Measurements from ENCODE around the gene NKX3-2. TPM values are rescaled to one million over a fixed set of nuclear protein-coding genes. Genes with fewer than 3 reads are reported as not detected.

Gene NKX3-2
- total and polyA plus RNA-seq, 3 experiments from 2014 or later: not detected

- ChIA-PET POLR2A (no interaction called here), CTCF (interaction anchor here (1.0 to 2.4 kb wide), 2 partner anchors 9 to 11 kb away, joined by 4 to 7 read pairs; no protein-coding TSS in a partner anchor)
- Histone ChIP-seq H3K4me1 (ENCODE audit: insufficient read depth, low read length) (peaks cover 20% of the 10 kb centered on the region), H3K36me3 (ENCODE audit: insufficient read depth, low read length) (no peaks in the 10 kb centered on the region), H3K4me3 (ENCODE audit: low read length) (peak overlapping the region; percentile 23), H3K9me3 (ENCODE audit: low read length) (no peaks in the 10 kb centered on the region), H3K27ac (ENCODE audit: low read depth, low read length) (no peak overlapping the region), H3K27me3 (ENCODE audit: insufficient read depth, low read length, poor library complexity, severe bottlenecking) (peaks cover 94% of the 10 kb centered on the region)
- Mint-ChIP-seq H3K9me3 (peaks cover 13 to 45% (median 31%) of the 10 kb centered on the region in 5 donors), H3K27me3 (peaks cover 85 to 87% of the 10 kb centered on the region in 2 donors), H3K4me3 (peak overlapping the region in 6 of 7 donors; percentile 9 to 52 (median 33)), H3K27ac (peak overlapping the region in 2 of 8 donors; percentile 42 to 82), H3K4me1 (peaks cover 26 to 48% (median 29%) of the 10 kb centered on the region in 3 donors), H3K36me3 (no peaks in the 10 kb centered on the region)
- peak in 1 of 5 donors; percentile 19 for DNase-seq
These were observed 4.5 kb downstream of the NKX3-2 start for GRCh38 chr4:13539619-13540445.

- peaks cover 17% of the 10 kb centered on the region for H3K4me1 ChIP-seq (ENCODE audit: insufficient read depth, low read length)
- peaks cover 98% of the 10 kb centered on the region for H3K27me3 ChIP-seq (ENCODE audit: insufficient read depth, low read length, poor library complexity, severe bottlenecking)
- peak overlapping the region in 4 of 7 donors; percentile 42 to 67 (median 54) for H3K4me3 Mint-ChIP-seq
- ChIA-PET POLR2A (no interaction called here), CTCF (no interaction called here)
- peaks cover 26 to 45% (median 28%) of the 10 kb centered on the region in 3 donors for H3K4me1 Mint-ChIP-seq
- H3K9me3 ChIP-seq (ENCODE audit: low read length): no peaks in the 10 kb centered on the region
- H3K9me3 Mint-ChIP-seq: peaks cover 13 to 47% (median 32%) of the 10 kb centered on the region in 5 donors
- no peak overlapping the region for H3K4me3 ChIP-seq (ENCODE audit: low read length)
- peak overlapping the region in 2 of 8 donors; percentile 42 to 82 for H3K27ac Mint-ChIP-seq
- H3K27me3 Mint-ChIP-seq: peaks cover 88 to 91% of the 10 kb centered on the region in 2 donors
- no peak overlapping the region for H3K27ac ChIP-seq (ENCODE audit: low read depth, low read length)
- peak in 1 of 5 donors; percentile 21 for DNase-seq
- no peaks in the 10 kb centered on the region for H3K36me3 ChIP-seq (ENCODE audit: insufficient read depth, low read length)
- no peaks in the 10 kb centered on the region for H3K36me3 Mint-ChIP-seq
These were observed 5.2 kb downstream of the NKX3-2 start for GRCh38 chr4:13539047-13539618.

- Histone ChIP-seq H3K36me3 (ENCODE audit: insufficient read depth, low read length) (no peaks in the 10 kb centered on the region), H3K4me3 (ENCODE audit: low read length) (no peak overlapping the region), H3K4me1 (ENCODE audit: insufficient read depth, low read length) (peaks cover 17% of the 10 kb centered on the region), H3K9me3 (ENCODE audit: low read length) (no peaks in the 10 kb centered on the region), H3K27ac (ENCODE audit: low read depth, low read length) (no peak overlapping the region), H3K27me3 (ENCODE audit: insufficient read depth, low read length, poor library complexity, severe bottlenecking) (peaks cover 100% of the 10 kb centered on the region)
- no peak for DNase-seq
- Mint-ChIP-seq H3K4me3 (peak overlapping the region in 6 of 7 donors; percentile 6 to 67 (median 44)), H3K9me3 (peaks cover 13 to 49% (median 34%) of the 10 kb centered on the region in 5 donors), H3K4me1 (peaks cover 24 to 42% (median 28%) of the 10 kb centered on the region in 3 donors), H3K27me3 (peaks cover 93 to 94% of the 10 kb centered on the region in 2 donors), H3K36me3 (no peaks in the 10 kb centered on the region), H3K27ac (peak overlapping the region in 2 of 8 donors; percentile 52 to 82)
- POLR2A ChIA-PET: no interaction called here
- CTCF ChIA-PET: no interaction called here
These were observed 5.8 kb downstream of the NKX3-2 start for GRCh38 chr4:13538427-13538973.

DNA sequence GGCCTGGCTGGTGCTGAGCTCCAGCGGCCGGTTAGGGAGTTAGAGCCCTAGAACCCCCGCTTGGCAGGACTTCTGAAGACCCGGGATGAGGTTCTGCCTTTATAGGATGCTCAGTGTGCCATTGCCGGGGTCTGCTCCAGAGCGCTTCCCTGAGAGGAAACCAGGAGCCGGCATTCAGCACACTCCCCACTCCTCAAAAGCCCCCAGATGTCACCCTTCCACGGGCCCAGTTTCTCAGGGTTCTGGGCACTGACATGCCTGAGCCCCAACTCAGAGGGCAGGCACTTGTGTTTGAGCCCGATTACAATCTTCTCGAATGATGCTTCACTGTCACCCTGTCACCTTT lies 6.5 kb downstream of the NKX3-2 start:
- Mint-ChIP-seq H3K27me3 (peaks cover 92 to 93% of the 10 kb centered on the region in 2 donors), H3K27ac (peak overlapping the region in 1 of 8 donors; percentile 82), H3K36me3 (no peaks in the 10 kb centered on the region), H3K4me3 (peak overlapping the region in 1 of 7 donors; percentile 34), H3K9me3 (peaks cover 13 to 49% (median 34%) of the 10 kb centered on the region in 5 donors), H3K4me1 (peaks cover 21 to 37% (median 28%) of the 10 kb centered on the region in 3 donors)
- Histone ChIP-seq H3K4me1 (ENCODE audit: insufficient read depth, low read length) (peaks cover 17% of the 10 kb centered on the region), H3K9me3 (ENCODE audit: low read length) (no peaks in the 10 kb centered on the region), H3K36me3 (ENCODE audit: insufficient read depth, low read length) (no peaks in the 10 kb centered on the region), H3K27ac (ENCODE audit: low read depth, low read length) (no peak overlapping the region), H3K27me3 (ENCODE audit: insufficient read depth, low read length, poor library complexity, severe bottlenecking) (peaks cover 97% of the 10 kb centered on the region), H3K4me3 (ENCODE audit: low read length) (no peak overlapping the region)
- no peak for DNase-seq
- POLR2A ChIA-PET: no interaction called here
- CTCF ChIA-PET: no interaction called here

- Mint-ChIP-seq H3K4me3 (peak overlapping the region in 1 of 7 donors; percentile 52), H3K4me1 (peaks cover 19 to 34% (median 28%) of the 10 kb centered on the region in 3 donors), H3K27ac (peak overlapping the region in 1 of 8 donors; percentile 82), H3K36me3 (no peaks in the 10 kb centered on the region), H3K27me3 (peaks cover 89 to 95% of the 10 kb centered on the region in 2 donors), H3K9me3 (peaks cover 13 to 49% (median 34%) of the 10 kb centered on the region in 5 donors)
- ChIA-PET CTCF (interaction anchor here (1.0 to 1.3 kb wide), 2 partner anchors 11 to 15 kb away, joined by 3 read pairs; no protein-coding TSS in a partner anchor), POLR2A (no interaction called here)
- Histone ChIP-seq H3K4me1 (ENCODE audit: insufficient read depth, low read length) (peaks cover 17% of the 10 kb centered on the region), H3K9me3 (ENCODE audit: low read length) (no peaks in the 10 kb centered on the region), H3K27ac (ENCODE audit: low read depth, low read length) (no peak overlapping the region), H3K27me3 (ENCODE audit: insufficient read depth, low read length, poor library complexity, severe bottlenecking) (peaks cover 97% of the 10 kb centered on the region), H3K36me3 (ENCODE audit: insufficient read depth, low read length) (no peaks in the 10 kb centered on the region), H3K4me3 (ENCODE audit: low read length) (no peak overlapping the region)
- DNase-seq: peak in 1 of 5 donors; percentile 36
These were observed 7.1 kb downstream of the NKX3-2 start for GRCh38 chr4:13537011-13537831.

DNA sequence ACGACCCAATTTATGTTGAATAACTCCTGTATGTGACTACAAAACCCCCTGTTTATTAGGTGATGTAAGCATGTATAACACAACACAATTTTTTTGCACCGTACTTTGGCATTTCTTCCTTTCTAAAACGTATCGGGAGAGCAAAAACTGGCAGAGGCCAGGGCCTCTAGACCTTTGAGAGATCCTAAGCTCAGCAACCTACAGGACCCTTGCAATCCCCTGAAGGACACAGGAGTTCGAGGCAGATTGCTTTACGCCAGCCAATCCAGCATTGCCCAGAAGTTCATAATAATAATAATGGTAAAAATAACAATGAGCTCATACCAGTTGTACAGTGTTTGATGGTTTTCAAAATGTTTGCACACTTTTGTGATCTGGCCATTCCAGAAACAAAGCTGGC lies 7.7 kb downstream of the NKX3-2 start:
- ChIA-PET CTCF (interaction anchor here (1.0 to 1.3 kb wide), 2 partner anchors 12 to 15 kb away, joined by 3 read pairs; no protein-coding TSS in a partner anchor), POLR2A (no interaction called here)
- no peaks in the 10 kb centered on the region for H3K36me3 Mint-ChIP-seq
- Histone ChIP-seq H3K4me1 (ENCODE audit: insufficient read depth, low read length) (peaks cover 12% of the 10 kb centered on the region), H3K4me3 (ENCODE audit: low read length) (no peak overlapping the region), H3K36me3 (ENCODE audit: insufficient read depth, low read length) (no peaks in the 10 kb centered on the region), H3K27ac (ENCODE audit: low read depth, low read length) (no peak overlapping the region), H3K27me3 (ENCODE audit: insufficient read depth, low read length, poor library complexity, severe bottlenecking) (peaks cover 94% of the 10 kb centered on the region), H3K9me3 (ENCODE audit: low read length) (no peaks in the 10 kb centered on the region)
- DNase-seq: no peak
- peaks cover 86 to 95% of the 10 kb centered on the region in 2 donors for H3K27me3 Mint-ChIP-seq
- peaks cover 17 to 31% (median 28%) of the 10 kb centered on the region in 3 donors for H3K4me1 Mint-ChIP-seq
- H3K9me3 Mint-ChIP-seq: peaks cover 13 to 50% (median 34%) of the 10 kb centered on the region in 5 donors
- H3K4me3 Mint-ChIP-seq: peak overlapping the region in 4 of 7 donors; percentile 23 to 52 (median 40)
- peak overlapping the region in 2 of 8 donors; percentile 37 to 60 for H3K27ac Mint-ChIP-seq

DNA sequence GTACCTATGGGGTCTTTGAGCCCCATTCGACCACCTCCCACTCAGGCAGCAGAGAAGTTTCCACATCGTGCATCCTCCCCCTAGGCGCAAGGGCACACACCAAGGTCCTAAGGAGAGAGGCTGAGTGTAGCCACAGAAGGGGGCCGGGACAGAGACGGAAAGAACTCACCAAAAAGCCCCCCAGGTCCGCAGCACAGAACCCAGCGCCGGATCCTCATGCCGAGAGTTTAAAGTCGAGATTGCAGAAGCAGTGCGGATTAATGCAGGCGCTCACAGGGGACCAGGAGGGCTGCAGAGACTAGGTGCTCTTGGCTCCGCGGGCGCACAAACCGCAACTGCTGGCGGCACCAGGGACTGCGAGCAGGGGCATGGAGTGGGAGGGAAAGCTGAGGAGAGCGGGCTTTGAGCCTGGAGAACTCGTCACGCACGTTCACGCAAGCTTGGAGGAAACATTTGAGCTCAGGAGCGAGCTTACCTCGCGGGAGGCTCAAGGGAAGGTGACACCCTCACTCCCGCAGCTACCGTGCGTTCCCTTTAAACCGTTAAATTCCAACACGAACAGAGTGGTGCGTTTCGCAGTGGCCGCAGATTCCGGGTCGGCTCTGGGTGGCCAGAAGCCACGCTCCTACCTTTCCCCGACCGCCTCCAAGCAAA lies 8.5 kb downstream of the NKX3-2 start:
- H3K9me3 ChIP-seq (ENCODE audit: low read length): no peaks in the 10 kb centered on the region
- H3K36me3 ChIP-seq (ENCODE audit: insufficient read depth, low read length): no peaks in the 10 kb centered on the region
- POLR2A ChIA-PET: no interaction called here
- H3K4me3 Mint-ChIP-seq: peak overlapping the region in 3 of 7 donors; percentile 6 to 45 (median 23)
- peaks cover 13 to 46% (median 32%) of the 10 kb centered on the region in 5 donors for H3K9me3 Mint-ChIP-seq
- H3K27me3 Mint-ChIP-seq: peaks cover 87 to 96% of the 10 kb centered on the region in 2 donors
- peaks cover 11% of the 10 kb centered on the region for H3K4me1 ChIP-seq (ENCODE audit: insufficient read depth, low read length)
- H3K27ac Mint-ChIP-seq: peak overlapping the region in 1 of 8 donors; percentile 60
- DNase-seq: no peak
- peaks cover 94% of the 10 kb centered on the region for H3K27me3 ChIP-seq (ENCODE audit: insufficient read depth, low read length, poor library complexity, severe bottlenecking)
- no peak overlapping the region for H3K4me3 ChIP-seq (ENCODE audit: low read length)
- H3K27ac ChIP-seq (ENCODE audit: low read depth, low read length): no peak overlapping the region
- CTCF ChIA-PET: interaction anchor here (1.3 kb wide), 1 partner anchor 14 kb away, joined by 3 read pairs; no protein-coding TSS in a partner anchor
- no peaks in the 10 kb centered on the region for H3K36me3 Mint-ChIP-seq
- peaks cover 16 to 33% (median 27%) of the 10 kb centered on the region in 3 donors for H3K4me1 Mint-ChIP-seq

Measured in CD8-positive, alpha-beta memory T cell (primary cell).